IMR-90 (cell line): Measurements from ENCODE around the gene GPATCH8. TPM values are rescaled to one million over a fixed set of nuclear protein-coding genes. Genes with fewer than 3 reads are reported as not detected.

Experiments
- ATAC-seq: fragments of 200-7000 bp; cut with Tn5 transposase; 2 replicates; pipeline ENCODE4 v1.9.1; 2020; ENCODE audit warnings: low read depth, mild to moderate bottlenecking, moderate library complexity
- BruUV-seq: library from RNA; stranded (reverse); fragments of 400-500 nt; replicated peaks from 2 replicates; lab custom pipeline; 2021; lab: Mats Ljungman, UMichigan
- CTCF ChIA-PET: fragments of 300-600 bp; formaldehyde crosslinking; extraction: SDS; loops from one replicate; lab custom pipeline; 2021; ENCODE audit warnings: antibody characterized with exemption; lab: Yijun Ruan, JAX
- POLR2A ChIA-PET: fragments of 300-600 bp; sonication (Branson Sonifier 250); formaldehyde crosslinking; loops from one replicate; lab custom pipeline; 2022; ENCODE audit warnings: antibody characterized with exemption; ENCODE audit not compliant: unreplicated experiment; lab: Charles Lee
- DNase-seq: peaks from one replicate; pipeline ENCODE4 v3.0.0; 2013
- H2AFZ ChIP-seq: replicated peaks from 2 replicates; pipeline ENCODE3; 2013; ENCODE audit warnings: low read length, mild to moderate bottlenecking; ENCODE audit not compliant: poor library complexity
- H2AK5ac ChIP-seq: 2 replicates; pipeline ENCODE4 v1.6.1; 2013; ENCODE audit warnings: low read depth, low read length, inconsistent platforms
- H2AK9ac ChIP-seq: replicated peaks from 2 replicates; pipeline ENCODE3; 2013; ENCODE audit warnings: mild to moderate bottlenecking, low read depth, low read length, moderate library complexity; ENCODE audit not compliant: poor library complexity
- H2BK120ac ChIP-seq: 2 replicates; pipeline ENCODE4 v1.6.1; 2013; ENCODE audit warnings: low read depth, low read length, inconsistent platforms
- H2BK15ac ChIP-seq: 3 replicates; pipeline ENCODE4 v1.6.1; 2013; ENCODE audit warnings: low read depth, low read length, inconsistent platforms
- H2BK20ac ChIP-seq: 2 replicates; pipeline ENCODE4 v1.6.1; 2013; ENCODE audit warnings: low read depth, mild to moderate bottlenecking, inconsistent platforms, low read length, moderate library complexity
- H2BK5ac ChIP-seq: 2 replicates; pipeline ENCODE4 v1.6.1; 2013; ENCODE audit warnings: mild to moderate bottlenecking, low read depth, low read length, inconsistent platforms; ENCODE audit not compliant: poor library complexity, severe bottlenecking
- H3K14ac ChIP-seq: replicated peaks from 2 replicates; pipeline ENCODE4 v1.6.1; 2013; ENCODE audit warnings: low read depth, low read length, inconsistent platforms
- H3K18ac ChIP-seq: 2 replicates; pipeline ENCODE4 v1.6.1; 2013; ENCODE audit warnings: low read depth, low read length, control low read depth
- H3K23ac ChIP-seq: 2 replicates; pipeline ENCODE4 v1.6.1; 2013; ENCODE audit warnings: low read depth, low read length, inconsistent platforms
- H3K27ac ChIP-seq: 2 replicates; pipeline ENCODE4 v1.5.1; 2013; ENCODE audit warnings: mild to moderate bottlenecking, control low read depth, low read length; ENCODE audit not compliant: insufficient read depth
- H3K27me3 ChIP-seq: 2 replicates; pipeline ENCODE4 v1.6.1; 2013; ENCODE audit warnings: low read length; ENCODE audit not compliant: control insufficient read depth, insufficient read depth
- H3K36me3 ChIP-seq: 2 replicates; pipeline ENCODE4 v1.6.1; 2013; ENCODE audit warnings: low read length, mixed read lengths; ENCODE audit not compliant: control insufficient read depth, insufficient read depth
- H3K4ac ChIP-seq: 2 replicates; pipeline ENCODE4 v1.6.1; 2013; ENCODE audit warnings: low read depth, low read length, inconsistent platforms
- H3K4me1 ChIP-seq: 2 replicates; pipeline ENCODE4 v1.6.1; 2013; ENCODE audit warnings: low read length, mixed read lengths; ENCODE audit not compliant: control insufficient read depth, insufficient read depth
- H3K4me2 ChIP-seq: 2 replicates; pipeline ENCODE4 v1.6.1; 2013; ENCODE audit warnings: low read depth, mild to moderate bottlenecking, control low read depth, low read length, moderate library complexity
- H3K4me3 ChIP-seq: 2 replicates; pipeline ENCODE4 v1.5.1; 2013; ENCODE audit warnings: low read depth, mild to moderate bottlenecking, control low read depth, low read length, moderate library complexity; ENCODE audit not compliant: insufficient read depth
- H3K56ac ChIP-seq: 2 replicates; pipeline ENCODE4 v1.6.1; 2013; ENCODE audit warnings: low read length, inconsistent platforms; ENCODE audit not compliant: insufficient read depth; ENCODE audit errors: extremely low read depth
- H3K79me1 ChIP-seq, 2 experiments: 2 replicates each; pipeline ENCODE4 v1.6.1; 2013; ENCODE audit warnings: low read length in 2 of 2, inconsistent platforms in 1 of 2, low read depth in 1 of 2
- H3K9ac ChIP-seq: 2 replicates; pipeline ENCODE4 v1.6.1; 2013; ENCODE audit warnings: low read depth, low read length, control low read depth
- H3K9me1 ChIP-seq: 2 replicates; pipeline ENCODE4 v1.6.1; 2013; ENCODE audit warnings: low read length, inconsistent platforms; ENCODE audit not compliant: insufficient read depth
- H3K9me3 ChIP-seq: 2 replicates; pipeline ENCODE4 v1.6.1; 2013; ENCODE audit warnings: low read length; ENCODE audit not compliant: control insufficient read depth, insufficient read depth
- H4K20me1 ChIP-seq: 2 replicates; pipeline ENCODE4 v1.6.1; 2013; ENCODE audit warnings: low read length, inconsistent platforms; ENCODE audit not compliant: insufficient read depth
- H4K5ac ChIP-seq: 2 replicates; pipeline ENCODE4 v1.6.1; 2013; ENCODE audit warnings: mild to moderate bottlenecking, low read depth, low read length, control low read depth
- H4K8ac ChIP-seq, 2 experiments: 2 replicates each; pipeline ENCODE4 v1.6.1; 2013; ENCODE audit warnings: low read depth in 2 of 2, low read length in 2 of 2, control low read depth in 1 of 2, inconsistent platforms in 1 of 2
- H4K91ac ChIP-seq: 2 replicates; pipeline ENCODE4 v1.6.1; 2013; ENCODE audit warnings: low read depth, low read length, inconsistent platforms; ENCODE audit not compliant: insufficient read depth
- BHLHE40 ChIP-seq: fragments of 150-350 bp; IDR thresholded peaks from 2 replicates; pipeline ENCODE4 v1.6.1; 2016; ENCODE audit warnings: mild to moderate bottlenecking, low read depth, low read length
- CEBPB ChIP-seq: IDR thresholded peaks from 2 replicates; pipeline ENCODE4 v1.6.1; 2012; ENCODE audit warnings: low read depth, low read length, improper control_type of control experiment
- CHD1 ChIP-seq: IDR thresholded peaks from 2 replicates; pipeline ENCODE4 v1.6.1; 2012; ENCODE audit warnings: low read depth, low read length, improper control_type of control experiment
- FOS ChIP-seq: fragments of 150-350 bp; IDR thresholded peaks from 2 replicates; pipeline ENCODE4 v1.6.1; 2016; ENCODE audit warnings: low read depth, low read length
- MAFK ChIP-seq: IDR thresholded peaks from 2 replicates; pipeline ENCODE4 v1.6.1; 2012; ENCODE audit warnings: low read depth, low read length, improper control_type of control experiment
- MXI1 ChIP-seq: IDR thresholded peaks from 2 replicates; pipeline ENCODE4 v1.6.1; 2012; ENCODE audit warnings: low read depth, mild to moderate bottlenecking, low read length, moderate library complexity, borderline replicate concordance
- NFE2L2 ChIP-seq: fragments of 150-350 bp; IDR thresholded peaks from 2 replicates; pipeline ENCODE4 v1.6.1; 2016; ENCODE audit warnings: low read depth, mild to moderate bottlenecking, low read length
- POLR2A ChIP-seq: IDR thresholded peaks from 2 replicates; pipeline ENCODE4 v1.6.1; 2012; ENCODE audit warnings: mild to moderate bottlenecking, low read depth, low read length
- WGBS, 2 experiments: methylation state at CpG; one replicate each; pipeline versions ENCODE4 v1.1.5 to v1.1.7; 2013; ENCODE audit warnings: missing lambda C conversion rate in 2 of 2; ENCODE audit not compliant: insufficient read length in 1 of 2; ENCODE audit errors: extremely low coverage in 2 of 2; 5-methylcytosine and 5-hydroxymethylcytosine counted together
- dilution Hi-C: fragments of 300-500 bp; cut with HindIII; formaldehyde crosslinking; loops from one replicate; pipeline ENCODE4 v1.14.3; 2018; ENCODE audit warnings: low sequenced_read_pairs; ENCODE audit not compliant: unreplicated experiment
- in situ Hi-C: fragments of 300-500 bp; cut with MboI; formaldehyde crosslinking; loops from 3 replicates; pipeline ENCODE4 v1.14.3; 2019; ENCODE audit warnings: low sequenced_read_pairs, inconsistent platforms, mixed read lengths
- intact Hi-C: fragments of 100-400 bp; cut with micrococcal nuclease; formaldehyde crosslinking; loops from 2 replicates; pipeline ENCODE4 v1.10.0; 2022
- polyA plus RNA-seq, 3 experiments: library from polyadenylated mRNA; depleted of rRNA; stranded (reverse); fragments of >200 nt; gene quantifications; 2 replicates each; pipeline ENCODE4 v1.2.3, GENCODE V29; 2012; ENCODE audit warnings: low replicate concordance in 1 of 3
- total RNA-seq: library from RNA; depleted of rRNA; stranded (reverse); fragments of >200 nt; gene quantifications from 2 replicates; pipeline ENCODE4 v1.2.3, GENCODE V29; 2012
- TF ChIP-seq, protein P1 (sequence below): fragments of 150-350 bp; IDR thresholded peaks from 2 replicates; pipeline ENCODE4 v1.6.1; 2017; ENCODE audit warnings: mild to moderate bottlenecking, antibody characterized with exemption, low read length, low read depth

The GPATCH8 gene
- total and polyA plus RNA-seq, 2 of the 4 experiments (the other 2 are of a cell fraction), result 8.8 to 13.2 TPM

DNA sequence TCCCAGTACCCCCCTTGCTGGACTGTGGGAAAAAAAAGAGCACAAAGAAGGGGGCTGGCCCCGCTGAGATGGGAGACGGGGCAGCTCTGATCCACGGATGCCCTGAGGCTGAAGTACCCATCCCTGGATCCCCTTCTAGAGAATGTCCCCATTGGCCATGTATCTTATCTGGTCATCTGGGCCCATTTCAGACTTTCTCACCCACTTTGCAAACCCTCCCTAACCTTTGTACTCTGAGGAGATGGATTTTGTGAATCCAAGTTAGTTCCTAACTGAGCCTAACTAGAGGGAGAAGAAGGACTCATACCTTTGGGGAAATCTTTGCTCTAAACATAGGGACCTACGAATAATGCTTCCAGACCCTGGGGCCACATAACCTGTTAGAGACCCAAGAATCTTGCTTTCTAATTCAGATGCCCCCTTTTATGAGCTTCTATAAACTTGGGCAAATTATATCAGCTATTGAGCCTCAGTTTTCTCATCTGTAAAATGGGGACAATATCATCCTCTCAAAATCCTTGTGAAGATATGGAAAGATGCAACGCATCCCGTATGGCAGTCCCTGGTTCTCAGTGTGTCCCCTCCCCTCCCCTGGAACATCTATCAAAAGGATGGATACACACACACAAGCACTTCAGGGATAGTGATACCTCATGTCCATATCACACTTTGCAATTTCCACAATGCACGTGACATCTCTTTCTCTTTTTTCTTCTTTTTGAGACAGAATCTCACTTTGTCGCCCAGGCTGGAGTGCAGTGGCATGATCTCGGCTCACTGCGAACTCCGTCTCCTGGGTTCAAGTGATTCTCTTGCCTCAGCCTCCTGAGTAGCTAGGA lies 37.3 kb upstream of the GPATCH8 start:
- BruUV-seq, result no TSS peak
- POLR2A ChIA-PET, result no interaction called here
- in situ Hi-C loops, result no loop called here

More for the DNA sequence above, 37.3 kb upstream of the GPATCH8 start:
- peak overlapping the region; percentile 99 for H2BK120ac ChIP-seq
- no peaks in the 10 kb centered on the region for H3K36me3 ChIP-seq
- H3K9ac ChIP-seq, result no peak overlapping the region
- H3K18ac ChIP-seq, result no peak overlapping the region
- H2AFZ ChIP-seq, result no peak overlapping the region
- CTCF ChIA-PET, result no interaction called here
- H3K23ac ChIP-seq, result no peak overlapping the region; the same call in 1 of the 2 replicates
- H3K4me1 ChIP-seq, result peaks cover 41% of the 10 kb centered on the region
- H3K4me3 ChIP-seq, result no peak overlapping the region
- no peak overlapping the region for H3K4me2 ChIP-seq
- H4K5ac ChIP-seq, result peak overlapping the region; percentile 27; the same call in 1 of the 2 replicates
- H3K4ac ChIP-seq, result peak overlapping the region; percentile 100
- DNase-seq (no peak), ATAC-seq (no peak)
- peak overlapping the region; percentile 93 for H3K14ac ChIP-seq
- no peak overlapping the region for H3K27ac ChIP-seq
- TF ChIP-seq MXI1 (no peak), NFE2L2 (no peak), CHD1 (no peak), POLR2A (no peak), MAFK (no peak), FOS (no peak), CEBPB (no peak), BHLHE40 (no peak)
- TF ChIP-seq, protein P1, sequence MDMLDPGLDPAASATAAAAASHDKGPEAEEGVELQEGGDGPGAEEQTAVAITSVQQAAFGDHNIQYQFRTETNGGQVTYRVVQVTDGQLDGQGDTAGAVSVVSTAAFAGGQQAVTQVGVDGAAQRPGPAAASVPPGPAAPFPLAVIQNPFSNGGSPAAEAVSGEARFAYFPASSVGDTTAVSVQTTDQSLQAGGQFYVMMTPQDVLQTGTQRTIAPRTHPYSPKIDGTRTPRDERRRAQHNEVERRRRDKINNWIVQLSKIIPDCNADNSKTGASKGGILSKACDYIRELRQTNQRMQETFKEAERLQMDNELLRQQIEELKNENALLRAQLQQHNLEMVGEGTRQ, result no peak
- H3K9me1 ChIP-seq, result peaks cover 33% of the 10 kb centered on the region
- peak overlapping the region; percentile 100 for H4K91ac ChIP-seq
- H3K79me1 ChIP-seq, result peaks cover 10 to 47% of the 10 kb centered on the region in 2 experiments
- no peak overlapping the region for H3K56ac ChIP-seq
- H2AK9ac ChIP-seq, result peak overlapping the region; percentile 87
- dilution Hi-C loops, result no loop called here
- intact Hi-C loops, result no loop called here
- 90% methylated on average over 2 of the region's 11 CpGs; no CpG with 5 or more reads in 1 of the 2 experiments for WGBS, 2 experiments
- no peaks in the 10 kb centered on the region for H4K20me1 ChIP-seq
- H4K8ac ChIP-seq, result no peak overlapping the region
- peak overlapping the region; percentile 76 for H2BK20ac ChIP-seq
- peak overlapping the region; percentile 100; the same call in 2 of the 3 replicates for H2BK15ac ChIP-seq
- peak overlapping the region; percentile 8 for H2BK5ac ChIP-seq
- H3K27me3 ChIP-seq, result no peaks in the 10 kb centered on the region
- no peaks in the 10 kb centered on the region for H3K9me3 ChIP-seq
- peak overlapping the region; percentile 98 for H2AK5ac ChIP-seq
